Skeletal muscle satellite cell (primary cell): ENCODE data around the gene ZNF10.

Experiments used
- H3K27me3 ChIP-seq: 2 replicates; pipeline ENCODE4 v1.7.0; 2013; ENCODE audit warnings: low read length; ENCODE audit not compliant: control insufficient read depth, insufficient read depth
- H3K36me3 ChIP-seq: 2 replicates; pipeline ENCODE4 v1.7.0; 2013; ENCODE audit warnings: mild to moderate bottlenecking, control low read depth, low read length; ENCODE audit not compliant: insufficient read depth
- H3K4me1 ChIP-seq: 2 replicates; pipeline ENCODE4 v1.7.0; 2013; ENCODE audit warnings: low read length; ENCODE audit not compliant: control insufficient read depth, insufficient read depth
- H3K4me2 ChIP-seq: 2 replicates; pipeline ENCODE4 v1.7.0; 2013; ENCODE audit warnings: mild to moderate bottlenecking, low read length
- H3K4me3 ChIP-seq: 2 replicates; pipeline ENCODE4 v1.7.0; 2013; ENCODE audit warnings: low read length
- H3K9ac ChIP-seq: 2 replicates; pipeline ENCODE4 v1.7.0; 2013; ENCODE audit warnings: mild to moderate bottlenecking, low read depth, low read length, moderate library complexity
- H3K9me3 ChIP-seq: replicated peaks from 2 replicates; pipeline ENCODE4 v1.7.0; 2013; ENCODE audit warnings: mild to moderate bottlenecking, control low read depth, low read length

Gene ZNF10

GRCh38 chr12:133202493-133203343 is 72.3 kb downstream of the ZNF10 start:
- H3K9ac ChIP-seq = no peak overlapping the region
- no peaks in the 10 kb centered on the region for H3K4me1 ChIP-seq
- H3K27me3 ChIP-seq = no peaks in the 10 kb centered on the region
- H3K4me2 ChIP-seq = no peak overlapping the region
- H3K9me3 ChIP-seq = peaks cover 64% of the 10 kb centered on the region
- peaks cover 39% of the 10 kb centered on the region for H3K36me3 ChIP-seq
- H3K4me3 ChIP-seq = no peak overlapping the region

GRCh38 chr12:133203344-133204263 is 73.2 kb downstream of the ZNF10 start:
- H3K9ac ChIP-seq = no peak overlapping the region
- no peaks in the 10 kb centered on the region for H3K4me1 ChIP-seq
- H3K4me3 ChIP-seq = peak overlapping the region; percentile 4
- peaks cover 39% of the 10 kb centered on the region for H3K36me3 ChIP-seq
- H3K27me3 ChIP-seq = no peaks in the 10 kb centered on the region
- H3K4me2 ChIP-seq = no peak overlapping the region
- peaks cover 64% of the 10 kb centered on the region for H3K9me3 ChIP-seq

- Histone ChIP-seq H3K36me3 (peaks cover 39% of the 10 kb centered on the region), H3K9ac (no peak overlapping the region), H3K4me3 (peak overlapping the region; percentile 4), H3K4me2 (no peak overlapping the region), H3K27me3 (no peaks in the 10 kb centered on the region), H3K4me1 (no peaks in the 10 kb centered on the region), H3K9me3 (peaks cover 64% of the 10 kb centered on the region)
Observed at GRCh38 chr12:133204264-133204603, 73.8 kb downstream of the ZNF10 start.

- peaks cover 30% of the 10 kb centered on the region for H3K36me3 ChIP-seq
- H3K4me1 ChIP-seq = no peaks in the 10 kb centered on the region
- H3K4me3 ChIP-seq = no peak overlapping the region
- H3K27me3 ChIP-seq = no peaks in the 10 kb centered on the region
- H3K9me3 ChIP-seq = peaks cover 62% of the 10 kb centered on the region
- H3K9ac ChIP-seq = no peak overlapping the region
- H3K4me2 ChIP-seq = no peak overlapping the region
Observed at GRCh38 chr12:133206390-133206789, 76.0 kb downstream of the ZNF10 start.
